IPS-20b (cell line): ENCODE results near the gene FOXP1.
"Not testable (repeated sequence)": the region's sequence is repeated elsewhere in the genome, so short reads cannot be mapped to it uniquely, and the experiment has no call there.

Experiments
- H3K27ac ChIP-seq: one replicate; pipeline ENCODE4 v1.5.1; 2013; ENCODE audit warnings: low read length
- H3K27me3 ChIP-seq: 2 replicates; pipeline ENCODE4 v1.6.1; 2013; ENCODE audit warnings: mild to moderate bottlenecking, low read length, inconsistent platforms; ENCODE audit not compliant: insufficient read depth
- H3K36me3 ChIP-seq: 2 replicates; pipeline ENCODE4 v1.6.1; 2013; ENCODE audit warnings: low read depth, mild to moderate bottlenecking, inconsistent platforms, low read length, moderate library complexity; ENCODE audit not compliant: insufficient read depth
- H3K4me1 ChIP-seq: 2 replicates; pipeline ENCODE4 v1.6.1; 2013; ENCODE audit warnings: mild to moderate bottlenecking, control low read depth, inconsistent platforms, low read length, moderate library complexity; ENCODE audit not compliant: insufficient read depth
- H3K4me3 ChIP-seq: 2 replicates; pipeline ENCODE4 v1.5.1; 2013; ENCODE audit warnings: mild to moderate bottlenecking, low read length, inconsistent platforms
- H3K9ac ChIP-seq: 2 replicates; pipeline ENCODE4 v1.6.1; 2013; ENCODE audit warnings: low read depth, mild to moderate bottlenecking, inconsistent platforms, low read length, moderate library complexity
- H3K9me3 ChIP-seq: 2 replicates; pipeline ENCODE4 v1.6.1; 2013; ENCODE audit warnings: mild to moderate bottlenecking, low read depth, low read length, inconsistent platforms; ENCODE audit not compliant: insufficient read depth

The FOXP1 gene

GRCh38 chr3:70980646-70981170, 602.8 kb downstream of the FOXP1 start:
- Histone ChIP-seq H3K4me1 (peaks cover 15% of the 10 kb centered on the region; the same call in 1 of the 2 replicates), H3K27ac (no peak overlapping the region), H3K4me3 (no peak overlapping the region), H3K9ac (no peak overlapping the region), H3K27me3 (no peaks in the 10 kb centered on the region), H3K36me3 (peaks cover 26% of the 10 kb centered on the region), H3K9me3 (no peaks in the 10 kb centered on the region)

DNA sequence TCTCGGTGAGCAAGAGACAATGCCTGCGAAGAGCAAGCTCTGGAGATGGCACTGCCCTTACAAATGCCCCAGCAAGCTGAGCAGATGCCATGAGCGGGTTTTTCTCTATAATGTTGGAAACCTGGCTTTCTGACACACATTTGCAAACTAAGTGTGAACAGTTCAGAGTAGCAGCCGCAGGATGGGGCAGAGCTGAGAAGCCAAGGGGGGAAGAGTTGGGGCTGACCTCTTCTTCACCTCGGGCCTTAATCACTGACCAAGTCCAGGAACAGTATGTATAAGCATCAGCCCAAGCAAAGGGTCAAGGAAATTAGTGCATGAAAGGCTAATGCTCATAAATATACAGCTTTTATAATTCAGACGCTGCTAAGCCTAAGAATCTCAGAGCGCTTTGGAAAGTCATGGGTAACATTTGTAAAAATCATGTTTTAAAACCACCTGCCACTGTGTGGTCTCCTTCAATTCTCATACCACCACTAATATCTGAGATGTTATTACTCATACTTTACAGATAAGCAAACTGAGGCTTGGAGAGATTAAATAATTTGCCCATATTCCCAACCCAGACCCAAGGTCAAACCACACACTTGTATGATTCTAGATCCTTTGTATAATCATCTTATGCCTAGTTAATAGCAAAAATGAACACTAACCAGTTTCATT, 603.4 kb downstream of the FOXP1 start:
- no peak overlapping the region for H3K27ac ChIP-seq
- H3K9me3 ChIP-seq = no peaks in the 10 kb centered on the region
- H3K4me3 ChIP-seq = no peak overlapping the region
- no peaks in the 10 kb centered on the region for H3K27me3 ChIP-seq
- peaks cover 32% of the 10 kb centered on the region for H3K36me3 ChIP-seq
- peaks cover 15% of the 10 kb centered on the region; the same call in 1 of the 2 replicates for H3K4me1 ChIP-seq
- H3K9ac ChIP-seq = no peak overlapping the region

GRCh38 chr3:70977712-70978111, 605.8 kb downstream of the FOXP1 start:
- peaks cover 42% of the 10 kb centered on the region for H3K36me3 ChIP-seq

GRCh38 chr3:70975981-70976380, 607.5 kb downstream of the FOXP1 start:
- not testable (repeated sequence) for H3K4me3 ChIP-seq, H3K9me3 ChIP-seq, H3K9ac ChIP-seq, H3K27me3 ChIP-seq, H3K27ac ChIP-seq, H3K4me1 ChIP-seq
- H3K36me3 ChIP-seq = peaks cover 46% of the 10 kb centered on the region

More at GRCh38 chr3:70977712-70978111, 605.8 kb downstream of the FOXP1 start:
- Histone ChIP-seq H3K9ac (no peak overlapping the region), H3K4me1 (peaks cover 2% of the 10 kb centered on the region; the same call in 1 of the 2 replicates), H3K9me3 (no peaks in the 10 kb centered on the region), H3K27ac (no peak overlapping the region), H3K4me3 (no peak overlapping the region), H3K27me3 (no peaks in the 10 kb centered on the region)

DNA sequence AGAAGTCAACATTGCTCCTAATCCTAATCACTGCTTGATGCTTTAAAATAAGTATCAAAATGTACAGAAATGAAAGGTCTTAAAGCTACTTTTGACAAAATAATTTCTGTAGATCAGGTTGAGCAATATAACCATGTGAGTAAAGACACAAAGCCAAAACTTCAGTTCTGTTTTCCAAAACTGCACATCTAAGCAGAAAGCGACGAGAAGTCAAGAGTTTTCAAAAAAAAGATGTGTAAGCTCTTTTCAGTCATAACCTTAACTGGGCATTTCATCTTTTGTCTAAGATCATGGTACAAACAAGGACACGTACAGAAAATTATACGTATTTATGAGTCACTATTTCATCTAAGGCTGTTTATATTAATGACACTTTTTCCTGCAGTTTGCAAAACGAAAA, 608.8 kb downstream of the FOXP1 start:
- Histone ChIP-seq H3K9ac (no peak overlapping the region), H3K36me3 (peaks cover 52% of the 10 kb centered on the region), H3K27ac (no peak overlapping the region), H3K27me3 (no peaks in the 10 kb centered on the region), H3K4me1 (peaks cover 14% of the 10 kb centered on the region; the same call in 1 of the 2 replicates), H3K4me3 (no peak overlapping the region), H3K9me3 (no peaks in the 10 kb centered on the region)

DNA sequence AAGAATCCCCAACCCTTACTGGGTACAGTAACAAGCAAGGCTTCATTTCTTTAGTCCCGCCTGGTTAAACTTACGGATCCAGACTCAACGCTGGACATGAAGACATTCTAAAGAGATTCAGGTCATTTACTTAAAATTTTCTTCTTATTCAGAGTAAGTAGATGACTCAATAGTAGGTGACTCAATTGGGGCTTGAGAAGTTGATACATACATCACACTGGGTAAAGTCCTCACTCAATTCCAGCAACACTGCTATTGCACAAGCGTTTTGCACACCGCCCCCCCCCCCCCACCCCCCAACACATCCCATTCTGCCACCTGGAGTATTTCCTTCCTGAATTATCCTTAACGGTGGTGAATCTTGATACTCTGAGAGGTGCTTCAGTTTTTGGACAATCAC, 610.0 kb downstream of the FOXP1 start:
- Histone ChIP-seq H3K9ac (no peak overlapping the region), H3K27ac (no peak overlapping the region), H3K27me3 (no peaks in the 10 kb centered on the region), H3K36me3 (peaks cover 64% of the 10 kb centered on the region), H3K9me3 (no peaks in the 10 kb centered on the region), H3K4me1 (peaks cover 14% of the 10 kb centered on the region; the same call in 1 of the 2 replicates), H3K4me3 (no peak overlapping the region)

DNA sequence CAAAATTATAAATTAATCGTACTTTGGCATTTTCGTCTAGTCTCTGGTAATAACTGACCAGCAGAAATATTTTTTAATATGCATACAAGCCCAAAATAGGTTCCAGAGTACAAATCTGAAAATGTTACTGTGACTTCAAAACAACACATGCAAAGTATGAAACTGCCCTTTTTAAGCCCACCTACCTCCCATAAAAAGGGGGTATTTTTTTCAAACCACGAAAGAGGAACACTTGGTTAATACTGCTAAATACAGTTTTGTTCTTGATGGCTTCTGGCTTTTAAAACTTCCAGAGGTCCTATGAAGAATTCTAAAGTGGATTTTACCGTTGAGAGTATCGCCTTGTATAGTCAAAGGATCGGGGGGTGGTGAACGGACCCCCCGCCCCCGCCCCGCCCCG, 610.7 kb downstream of the FOXP1 start:
- Histone ChIP-seq H3K36me3 (peaks cover 67% of the 10 kb centered on the region), H3K4me3 (no peak overlapping the region), H3K4me1 (peaks cover 14% of the 10 kb centered on the region; the same call in 1 of the 2 replicates), H3K9ac (no peak overlapping the region), H3K9me3 (no peaks in the 10 kb centered on the region), H3K27me3 (no peaks in the 10 kb centered on the region), H3K27ac (no peak overlapping the region)

GRCh38 chr3:70970952-70971351, 612.6 kb downstream of the FOXP1 start:
- Histone ChIP-seq H3K27ac (no peak overlapping the region), H3K9me3 (no peaks in the 10 kb centered on the region), H3K9ac (no peak overlapping the region), H3K4me3 (no peak overlapping the region), H3K27me3 (no peaks in the 10 kb centered on the region), H3K36me3 (peaks cover 49% of the 10 kb centered on the region), H3K4me1 (peaks cover 14% of the 10 kb centered on the region; the same call in 1 of the 2 replicates)

GRCh38 chr3:70970171-70970570, 613.4 kb downstream of the FOXP1 start:
- Histone ChIP-seq H3K4me1 (peaks cover 14% of the 10 kb centered on the region; the same call in 1 of the 2 replicates), H3K36me3 (peaks cover 49% of the 10 kb centered on the region), H3K27me3 (no peaks in the 10 kb centered on the region), H3K27ac (no peak overlapping the region), H3K9me3 (no peaks in the 10 kb centered on the region), H3K9ac (no peak overlapping the region), H3K4me3 (no peak overlapping the region)

DNA sequence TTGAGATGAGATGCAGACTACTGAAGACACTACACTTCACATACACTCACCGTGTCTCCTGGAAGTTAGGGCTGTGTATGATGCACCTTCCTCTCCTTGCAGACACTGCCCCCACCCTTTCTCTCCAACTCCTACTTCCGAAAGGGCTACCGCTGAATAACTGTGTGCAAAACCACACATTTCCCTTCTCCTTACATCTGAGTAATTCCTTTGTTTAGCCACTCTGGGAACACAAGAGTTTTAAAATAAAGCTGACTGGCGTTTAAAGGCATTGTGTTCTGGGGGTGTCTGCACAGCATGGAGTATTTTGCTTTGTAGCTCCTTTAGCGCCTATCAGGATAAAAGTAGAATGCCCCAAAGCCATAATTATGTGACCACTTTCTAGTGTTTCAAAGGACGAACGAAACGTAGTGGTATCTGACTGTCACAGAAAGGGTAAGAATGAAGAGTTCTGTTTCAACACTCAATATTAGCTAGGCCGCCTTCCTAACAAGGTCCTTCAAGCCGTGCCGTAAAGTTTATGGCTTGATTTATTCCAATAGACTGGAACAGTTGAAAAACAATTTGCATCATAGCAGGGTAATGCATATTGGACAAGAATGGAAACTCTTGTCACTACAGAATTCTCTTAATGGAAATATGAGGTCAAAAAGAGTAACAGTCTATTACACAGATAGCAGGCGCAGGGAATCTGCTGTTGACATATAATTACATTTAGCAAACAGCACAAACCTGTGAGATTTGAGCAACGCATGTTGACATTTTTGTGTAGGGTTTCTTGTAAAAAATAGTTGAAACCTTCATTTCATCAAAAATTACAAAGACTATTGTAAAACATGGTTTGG, 619.9 kb downstream of the FOXP1 start:
- no peak overlapping the region for H3K4me3 ChIP-seq
- H3K36me3 ChIP-seq = peaks cover 28% of the 10 kb centered on the region
- no peaks in the 10 kb centered on the region for H3K9me3 ChIP-seq
- peaks cover 16% of the 10 kb centered on the region for H3K4me1 ChIP-seq
- H3K9ac ChIP-seq = no peak overlapping the region
- H3K27ac ChIP-seq = no peak overlapping the region
- no peaks in the 10 kb centered on the region for H3K27me3 ChIP-seq

- Histone ChIP-seq H3K4me1 (peaks cover 16% of the 10 kb centered on the region), H3K27ac (no peak overlapping the region), H3K4me3 (no peak overlapping the region), H3K9ac (no peak overlapping the region), H3K27me3 (no peaks in the 10 kb centered on the region), H3K36me3 (peaks cover 18% of the 10 kb centered on the region), H3K9me3 (no peaks in the 10 kb centered on the region)
Observed at GRCh38 chr3:70959506-70960291, 623.8 kb downstream of the FOXP1 start.
